ENCODE results near the gene AMHR2.
"Not testable (repeated sequence)": the region's sequence is repeated elsewhere in the genome, so short reads cannot be mapped to it uniquely, and the experiment has no call there.

The AMHR2 gene

GRCh38 chr12:53423597-53423996, at the start of gene AMHR2:
AMHR2 (plus strand) TSS chr12:53423855; CDS start chr12:53423935, 80 bp downstream.
- no peak for DNase-seq

GRCh38 chr12:53374277-53374676, 49.4 kb upstream of the AMHR2 start:
- DNase-seq = not testable (repeated sequence)

- no peak for DNase-seq
Measured at GRCh38 chr12:53376747-53377146, 46.9 kb upstream of the AMHR2 start.

- DNase-seq = no peak
Measured at GRCh38 chr12:53378222-53378621, 45.4 kb upstream of the AMHR2 start.

GRCh38 chr12:53378724-53379388, 44.8 kb upstream of the AMHR2 start:
- DNase-seq = no peak

GRCh38 chr12:53379389-53380103, 44.1 kb upstream of the AMHR2 start:
- peak; percentile 100 for DNase-seq

GRCh38 chr12:53380104-53380793, 43.4 kb upstream of the AMHR2 start, which contains the start of gene SP1:
SP1 (plus strand) TSS chr12:53380176; CDS start chr12:53380292, 116 bp downstream.
- DNase-seq = peak; percentile 92

- DNase-seq = no peak
Measured at GRCh38 chr12:53380794-53381730, 42.6 kb upstream of the AMHR2 start.

- DNase-seq = peak; percentile 50
Measured at GRCh38 chr12:53381731-53382630, 41.7 kb upstream of the AMHR2 start.

- no peak for DNase-seq
Measured at GRCh38 chr12:53383258-53383657, 40.4 kb upstream of the AMHR2 start.

- not testable (repeated sequence) for DNase-seq
Measured at GRCh38 chr12:53386381-53386780, 37.3 kb upstream of the AMHR2 start.

- no peak for DNase-seq
Measured at GRCh38 chr12:53388932-53389331, 34.7 kb upstream of the AMHR2 start.

- DNase-seq = no peak
Measured at GRCh38 chr12:53389702-53390101, 34.0 kb upstream of the AMHR2 start.

GRCh38 chr12:53391724-53392123, 31.9 kb upstream of the AMHR2 start:
- DNase-seq = no peak

GRCh38 chr12:53399896-53400295, 23.8 kb upstream of the AMHR2 start:
- DNase-seq = no peak

- DNase-seq = not testable (repeated sequence)
Measured at GRCh38 chr12:53402351-53402750, 21.3 kb upstream of the AMHR2 start.

GRCh38 chr12:53402871-53403270, 20.8 kb upstream of the AMHR2 start:
- no peak for DNase-seq

GRCh38 chr12:53410951-53411350, 12.7 kb upstream of the AMHR2 start:
- no peak for DNase-seq

- no peak for DNase-seq
Measured at GRCh38 chr12:53413485-53414204, 10.0 kb upstream of the AMHR2 start.

GRCh38 chr12:53414756-53415417, 8.8 kb upstream of the AMHR2 start:
- no peak for DNase-seq

Measured in CD4-positive, alpha-beta T cell treated with Interferon gamma for 1 hour (primary cell).